A673 (cell line): ENCODE results near the gene AKR1A1. TPM values are rescaled to one million over a fixed set of nuclear protein-coding genes. Genes with fewer than 3 reads are reported as not detected.

Experiments used
- BruUV-seq: library from RNA; stranded (reverse); fragments of 400-500 nt; replicated peaks from 2 replicates; lab custom pipeline; 2021; lab: Mats Ljungman, UMichigan
- CTCF ChIA-PET: fragments of 300-600 bp; sonication (Branson Sonifier 250); formaldehyde crosslinking; loops from one replicate; lab custom pipeline; 2022; ENCODE audit warnings: antibody characterized with exemption; lab: Charles Lee
- POLR2A ChIA-PET: fragments of 300-600 bp; sonication (Branson Sonifier 250); formaldehyde crosslinking; loops from one replicate; lab custom pipeline; 2022; ENCODE audit warnings: antibody characterized with exemption; ENCODE audit not compliant: low non-redundant PET; lab: Charles Lee
- DNase-seq: peaks from one replicate; pipeline ENCODE4 v3.0.0-alpha.2; 2015; ENCODE audit warnings: low spot score
- H3K27ac ChIP-seq: fragments of 200-600 bp; sonication (generic); 2 replicates; pipeline ENCODE4 v1.5.1; 2016; ENCODE audit warnings: mixed run types, low read depth, mild to moderate bottlenecking, mixed read lengths, antibody characterized with exemption, low read length; ENCODE audit not compliant: poor library complexity, severe bottlenecking
- H3K27me3 ChIP-seq: fragments of 200-600 bp; sonication (generic); replicated peaks from 2 replicates; pipeline ENCODE4 v1.6.1; 2017; ENCODE audit warnings: mixed run types, low read depth, mild to moderate bottlenecking, mixed read lengths, antibody characterized with exemption, low read length; ENCODE audit not compliant: insufficient read depth, poor library complexity
- H3K36me3 ChIP-seq: fragments of 200-600 bp; sonication (generic); 2 replicates; pipeline ENCODE4 v1.6.1; 2016; ENCODE audit warnings: mixed run types, mild to moderate bottlenecking, mixed read lengths, antibody characterized with exemption, low read length; ENCODE audit not compliant: insufficient read depth, poor library complexity, severe bottlenecking
- H3K4me1 ChIP-seq: fragments of 200-600 bp; sonication (generic); 2 replicates; pipeline ENCODE4 v1.6.1; 2017; ENCODE audit warnings: mixed run types, mild to moderate bottlenecking, mixed read lengths, antibody characterized with exemption, low read length; ENCODE audit not compliant: insufficient read depth, poor library complexity, severe bottlenecking
- H3K4me3 ChIP-seq: fragments of 200-600 bp; sonication (generic); 2 replicates; pipeline ENCODE4 v1.5.1; 2016; ENCODE audit warnings: low read depth, mixed run types, mild to moderate bottlenecking, mixed read lengths, low read length; ENCODE audit not compliant: poor library complexity, severe bottlenecking
- H3K9me3 ChIP-seq: fragments of 200-600 bp; sonication (generic); 2 replicates; pipeline ENCODE4 v1.6.1; 2016; ENCODE audit warnings: mixed run types, low read depth, mild to moderate bottlenecking, mixed read lengths, antibody characterized with exemption, low read length; ENCODE audit not compliant: poor library complexity, severe bottlenecking
- EZH2 ChIP-seq: fragments of 200-600 bp; sonication (generic); IDR thresholded peaks from 2 replicates; pipeline ENCODE4 v1.6.1; 2017; ENCODE audit warnings: borderline replicate concordance, low read depth, mild to moderate bottlenecking, mixed read lengths, antibody characterized with exemption, low read length; ENCODE audit not compliant: poor library complexity, severe bottlenecking
- intact Hi-C: fragments of 100-400 bp; cut with micrococcal nuclease; formaldehyde crosslinking; loops from one replicate; pipeline ENCODE4 v1.10.0; 2022; ENCODE audit not compliant: unreplicated experiment
- total RNA-seq: library from RNA; stranded (reverse); gene quantifications from 2 replicates; pipeline ENCODE4 v1.2.3, GENCODE V29; 2021
- TF ChIP-seq, protein P1 (sequence below): fragments of 300-800, 200-600 bp; sonication (generic); conservative IDR thresholded peaks from 2 replicates; pipeline ENCODE4 v1.5.1; 2017; ENCODE audit warnings: low read depth, mild to moderate bottlenecking, antibody characterized with exemption, low read length, moderate library complexity, mixed read lengths

AKR1A1 gene
- total RNA-seq, 1 experiment from 2014 or later = 183 TPM

DNA sequence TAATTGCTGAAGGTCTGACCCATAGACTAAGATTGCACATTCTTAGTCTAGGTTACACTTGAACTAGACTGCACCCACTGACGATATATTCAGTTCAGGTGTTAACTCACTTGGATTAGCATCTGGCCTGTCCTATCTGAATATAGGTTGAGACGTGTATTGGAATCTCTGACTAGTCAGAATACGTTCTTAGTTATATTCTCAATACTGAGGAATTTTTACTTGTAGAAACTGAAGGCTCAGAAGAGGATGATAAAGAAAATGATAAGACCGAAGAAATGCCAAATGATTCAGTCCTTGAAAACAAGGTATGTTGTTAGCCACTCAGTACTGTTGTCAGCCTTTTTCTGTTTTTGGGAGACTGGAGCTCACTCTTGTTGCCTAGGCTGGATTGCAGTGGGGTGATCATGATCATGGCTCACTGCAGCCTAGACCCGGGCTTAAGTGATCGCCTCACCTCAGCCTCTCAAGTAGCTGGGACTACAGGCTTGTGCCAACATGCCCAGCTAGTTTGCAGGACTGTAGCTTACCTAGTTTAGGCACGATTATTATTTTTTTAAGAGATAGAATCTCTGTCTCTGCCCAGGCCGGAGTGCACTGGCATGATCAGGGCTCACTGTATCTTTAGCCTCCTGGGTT, 62.4 kb downstream of the AKR1A1 start:
- BruUV-seq = no TSS peak
- H3K36me3 ChIP-seq = peaks cover 93% of the 10 kb centered on the region
- intact Hi-C loops = no loop called here
- no peak for TF ChIP-seq EZH2
- TF ChIP-seq, protein P1, sequence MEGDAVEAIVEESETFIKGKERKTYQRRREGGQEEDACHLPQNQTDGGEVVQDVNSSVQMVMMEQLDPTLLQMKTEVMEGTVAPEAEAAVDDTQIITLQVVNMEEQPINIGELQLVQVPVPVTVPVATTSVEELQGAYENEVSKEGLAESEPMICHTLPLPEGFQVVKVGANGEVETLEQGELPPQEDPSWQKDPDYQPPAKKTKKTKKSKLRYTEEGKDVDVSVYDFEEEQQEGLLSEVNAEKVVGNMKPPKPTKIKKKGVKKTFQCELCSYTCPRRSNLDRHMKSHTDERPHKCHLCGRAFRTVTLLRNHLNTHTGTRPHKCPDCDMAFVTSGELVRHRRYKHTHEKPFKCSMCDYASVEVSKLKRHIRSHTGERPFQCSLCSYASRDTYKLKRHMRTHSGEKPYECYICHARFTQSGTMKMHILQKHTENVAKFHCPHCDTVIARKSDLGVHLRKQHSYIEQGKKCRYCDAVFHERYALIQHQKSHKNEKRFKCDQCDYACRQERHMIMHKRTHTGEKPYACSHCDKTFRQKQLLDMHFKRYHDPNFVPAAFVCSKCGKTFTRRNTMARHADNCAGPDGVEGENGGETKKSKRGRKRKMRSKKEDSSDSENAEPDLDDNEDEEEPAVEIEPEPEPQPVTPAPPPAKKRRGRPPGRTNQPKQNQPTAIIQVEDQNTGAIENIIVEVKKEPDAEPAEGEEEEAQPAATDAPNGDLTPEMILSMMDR = no peak
- CTCF ChIA-PET = no interaction called here
- no peaks in the 10 kb centered on the region for H3K27me3 ChIP-seq
- no peak for DNase-seq
- POLR2A ChIA-PET = no interaction called here
- no peak overlapping the region for H3K4me3 ChIP-seq
- H3K27ac ChIP-seq = no peak overlapping the region
- no peaks in the 10 kb centered on the region for H3K9me3 ChIP-seq
- H3K4me1 ChIP-seq = no peaks in the 10 kb centered on the region

DNA sequence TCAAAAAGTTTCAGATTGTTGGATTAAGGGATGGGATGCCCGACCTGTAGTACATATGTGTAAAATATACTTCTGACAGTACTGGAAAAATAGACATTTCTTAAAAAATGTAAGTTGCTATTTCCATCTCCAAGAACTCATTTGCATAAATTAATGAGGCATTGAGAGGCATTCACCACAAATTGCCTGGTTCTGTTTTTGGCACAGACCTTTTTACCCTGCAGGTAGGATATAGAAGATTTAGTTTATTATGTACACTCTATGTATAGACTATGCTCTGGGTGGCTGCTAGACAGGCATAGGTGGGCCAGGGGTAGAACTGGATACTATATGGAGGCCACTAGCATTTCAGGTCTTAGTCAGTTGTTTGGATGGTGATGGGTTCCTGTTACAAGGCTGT, 65.3 kb downstream of the AKR1A1 start:
- H3K4me3 ChIP-seq = no peak overlapping the region
- H3K9me3 ChIP-seq = no peaks in the 10 kb centered on the region
- POLR2A ChIA-PET = no interaction called here
- peaks cover 81% of the 10 kb centered on the region for H3K36me3 ChIP-seq
- no peaks in the 10 kb centered on the region for H3K27me3 ChIP-seq
- CTCF ChIA-PET = no interaction called here
- BruUV-seq = no TSS peak
- intact Hi-C loops = no loop called here
- no peak for DNase-seq
- no peak for TF ChIP-seq EZH2
- TF ChIP-seq, protein P1 = no peak
- no peaks in the 10 kb centered on the region for H3K4me1 ChIP-seq
- no peak overlapping the region for H3K27ac ChIP-seq

DNA sequence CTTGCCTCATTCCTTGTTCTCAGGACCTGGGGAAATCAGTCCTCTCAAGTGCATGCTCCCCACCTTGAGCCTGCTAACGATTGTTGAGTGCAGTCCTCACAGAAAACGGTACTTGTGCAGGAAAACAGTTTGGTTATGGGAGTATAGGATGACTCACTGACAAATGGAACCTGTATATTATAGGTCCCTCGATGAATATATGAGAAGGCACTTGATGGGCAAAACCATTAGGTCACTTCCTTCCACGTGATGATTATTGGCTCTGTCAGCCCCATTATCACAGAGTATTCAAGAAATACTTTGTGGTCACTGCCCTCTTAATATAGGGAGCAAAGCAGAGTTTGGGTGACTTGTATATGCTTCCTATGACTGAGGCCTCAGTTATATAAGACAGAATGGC, 67.0 kb downstream of the AKR1A1 start:
- ChIA-PET CTCF (no interaction called here), POLR2A (no interaction called here)
- TF ChIP-seq, protein P1 = no peak
- no peak for TF ChIP-seq EZH2

More for the DNA sequence above, 67.0 kb downstream of the AKR1A1 start:
- DNase-seq = no peak
- no peak overlapping the region for H3K27ac ChIP-seq
- no peaks in the 10 kb centered on the region for H3K9me3 ChIP-seq
- H3K36me3 ChIP-seq = peaks cover 74% of the 10 kb centered on the region
- no TSS peak for BruUV-seq
- no peaks in the 10 kb centered on the region for H3K4me1 ChIP-seq
- intact Hi-C loops = no loop called here
- H3K27me3 ChIP-seq = no peaks in the 10 kb centered on the region
- H3K4me3 ChIP-seq = no peak overlapping the region
